GM23338 (cell line): Measurements from ENCODE around the gene P2RY8.

ENCODE experiments used
- CREB1 ChIP-seq: fragments of 250-450 bp; sonication (Bioruptor Pico); IDR thresholded peaks from 2 replicates; pipeline ENCODE4 v1.5.0; 2020; ENCODE audit warnings: low read depth, mild to moderate bottlenecking, moderate library complexity
- EZH2 ChIP-seq: fragments of 200-600 bp; sonication (generic); IDR thresholded peaks from one replicate; pipeline ENCODE4 v1.8.0; 2017; ENCODE audit warnings: antibody characterized with exemption, mild to moderate bottlenecking, low read depth; ENCODE audit not compliant: unreplicated experiment
- POLR2AphosphoS5 ChIP-seq: IDR thresholded peaks from 2 replicates; pipeline ENCODE4 v1.6.1; 2016; ENCODE audit warnings: antibody characterized with exemption, low read depth
- TF ChIP-seq, protein P1 (sequence below), 2 experiments: fragments of 200-600 bp in 1 of 2; sonication (generic) in 1 of 2; conservative IDR thresholded peaks; 2 replicates each; pipeline versions ENCODE4 v1.5.1 to v1.6.1; 2016 to 2017; ENCODE audit warnings: antibody characterized with exemption in 2 of 2, low read depth in 2 of 2, mild to moderate bottlenecking in 2 of 2, moderate library complexity in 1 of 2
- TF ChIP-seq, protein P2 (sequence below): IDR thresholded peaks from one replicate; pipeline ENCODE4 v1.6.1; 2018; ENCODE audit warnings: antibody characterized with exemption; ENCODE audit not compliant: unreplicated experiment

GRCh38 chrX:1462110-1462509 is 74.9 kb downstream of the P2RY8 start:
- TF ChIP-seq, protein P1, sequence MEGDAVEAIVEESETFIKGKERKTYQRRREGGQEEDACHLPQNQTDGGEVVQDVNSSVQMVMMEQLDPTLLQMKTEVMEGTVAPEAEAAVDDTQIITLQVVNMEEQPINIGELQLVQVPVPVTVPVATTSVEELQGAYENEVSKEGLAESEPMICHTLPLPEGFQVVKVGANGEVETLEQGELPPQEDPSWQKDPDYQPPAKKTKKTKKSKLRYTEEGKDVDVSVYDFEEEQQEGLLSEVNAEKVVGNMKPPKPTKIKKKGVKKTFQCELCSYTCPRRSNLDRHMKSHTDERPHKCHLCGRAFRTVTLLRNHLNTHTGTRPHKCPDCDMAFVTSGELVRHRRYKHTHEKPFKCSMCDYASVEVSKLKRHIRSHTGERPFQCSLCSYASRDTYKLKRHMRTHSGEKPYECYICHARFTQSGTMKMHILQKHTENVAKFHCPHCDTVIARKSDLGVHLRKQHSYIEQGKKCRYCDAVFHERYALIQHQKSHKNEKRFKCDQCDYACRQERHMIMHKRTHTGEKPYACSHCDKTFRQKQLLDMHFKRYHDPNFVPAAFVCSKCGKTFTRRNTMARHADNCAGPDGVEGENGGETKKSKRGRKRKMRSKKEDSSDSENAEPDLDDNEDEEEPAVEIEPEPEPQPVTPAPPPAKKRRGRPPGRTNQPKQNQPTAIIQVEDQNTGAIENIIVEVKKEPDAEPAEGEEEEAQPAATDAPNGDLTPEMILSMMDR (conservative IDR thresholded peaks at IDR 0.05; ENCODE audit: low read depth in 2 of 2), result no peak
- TF ChIP-seq EZH2, result no peak
- no peak for TF ChIP-seq CREB1 (CRISPR knock-in tag)
- no peak for TF ChIP-seq POLR2AphosphoS5
- TF ChIP-seq, protein P2, sequence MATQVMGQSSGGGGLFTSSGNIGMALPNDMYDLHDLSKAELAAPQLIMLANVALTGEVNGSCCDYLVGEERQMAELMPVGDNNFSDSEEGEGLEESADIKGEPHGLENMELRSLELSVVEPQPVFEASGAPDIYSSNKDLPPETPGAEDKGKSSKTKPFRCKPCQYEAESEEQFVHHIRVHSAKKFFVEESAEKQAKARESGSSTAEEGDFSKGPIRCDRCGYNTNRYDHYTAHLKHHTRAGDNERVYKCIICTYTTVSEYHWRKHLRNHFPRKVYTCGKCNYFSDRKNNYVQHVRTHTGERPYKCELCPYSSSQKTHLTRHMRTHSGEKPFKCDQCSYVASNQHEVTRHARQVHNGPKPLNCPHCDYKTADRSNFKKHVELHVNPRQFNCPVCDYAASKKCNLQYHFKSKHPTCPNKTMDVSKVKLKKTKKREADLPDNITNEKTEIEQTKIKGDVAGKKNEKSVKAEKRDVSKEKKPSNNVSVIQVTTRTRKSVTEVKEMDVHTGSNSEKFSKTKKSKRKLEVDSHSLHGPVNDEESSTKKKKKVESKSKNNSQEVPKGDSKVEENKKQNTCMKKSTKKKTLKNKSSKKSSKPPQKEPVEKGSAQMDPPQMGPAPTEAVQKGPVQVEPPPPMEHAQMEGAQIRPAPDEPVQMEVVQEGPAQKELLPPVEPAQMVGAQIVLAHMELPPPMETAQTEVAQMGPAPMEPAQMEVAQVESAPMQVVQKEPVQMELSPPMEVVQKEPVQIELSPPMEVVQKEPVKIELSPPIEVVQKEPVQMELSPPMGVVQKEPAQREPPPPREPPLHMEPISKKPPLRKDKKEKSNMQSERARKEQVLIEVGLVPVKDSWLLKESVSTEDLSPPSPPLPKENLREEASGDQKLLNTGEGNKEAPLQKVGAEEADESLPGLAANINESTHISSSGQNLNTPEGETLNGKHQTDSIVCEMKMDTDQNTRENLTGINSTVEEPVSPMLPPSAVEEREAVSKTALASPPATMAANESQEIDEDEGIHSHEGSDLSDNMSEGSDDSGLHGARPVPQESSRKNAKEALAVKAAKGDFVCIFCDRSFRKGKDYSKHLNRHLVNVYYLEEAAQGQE, result no peak
